ENCODE results near the gene SNTN.

Gene SNTN

GRCh38 chr3:63707731-63708130 is 55.3 kb downstream of the SNTN start:
- H3K4me1 ChIP-seq (ENCODE audit: control insufficient read depth in 2 of 2, insufficient read depth in 1 of 2, low read depth in 1 of 2, low read length in 2 of 2) = no peaks in the 10 kb centered on the region
- no peak overlapping the region for H3K4ac ChIP-seq (ENCODE audit: low read length)

DNA sequence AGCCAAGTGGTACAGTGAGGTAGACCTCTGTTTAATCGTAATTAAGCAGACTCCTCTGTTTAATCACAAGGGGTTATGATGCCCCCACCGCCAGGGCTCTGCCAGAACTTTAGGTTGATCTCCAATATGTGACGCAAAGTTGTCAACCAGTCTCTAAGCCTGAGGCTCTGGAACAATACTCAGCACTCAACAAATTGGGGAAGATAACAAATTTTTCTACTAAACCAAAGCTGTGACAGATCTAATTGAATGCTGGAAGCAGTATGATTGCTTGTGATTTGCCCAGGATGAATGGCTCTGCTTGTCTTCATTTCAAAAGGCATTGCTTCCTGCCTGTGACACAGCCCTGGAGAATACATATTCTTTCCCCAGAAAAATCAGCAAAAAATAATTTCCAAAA is 57.1 kb downstream of the SNTN start:
- Histone ChIP-seq H4K91ac (ENCODE audit: low read depth, low read length, poor library complexity) (no peak overlapping the region), H3K4me1 (ENCODE audit: control insufficient read depth in 2 of 2, insufficient read depth in 1 of 2, low read depth in 1 of 2, low read length in 2 of 2) (no peaks in the 10 kb centered on the region), H3K23ac (ENCODE audit: low read depth, low read length, poor library complexity) (no peak overlapping the region), H3K4me2 (ENCODE audit: insufficient read depth, low read length, poor library complexity, severe bottlenecking) (no peak overlapping the region), H3K9ac (ENCODE audit: low read depth, low read length, poor library complexity) (no peak overlapping the region), H3K4ac (ENCODE audit: low read length) (no peak overlapping the region), H2BK120ac (ENCODE audit: low read depth, low read length) (no peak overlapping the region), H4K8ac (ENCODE audit: low read depth, low read length) (no peak overlapping the region), H3K27me3 (ENCODE audit: control insufficient read depth in 3 of 3, insufficient read depth in 3 of 3, low read depth in 1 of 3, low read length in 3 of 3) (no peaks in the 10 kb centered on the region), H2AK5ac (ENCODE audit: low read depth, low read length) (no peak overlapping the region), H2BK5ac (ENCODE audit: low read length) (no peak overlapping the region), H3K27ac (replicated peaks; ENCODE audit: low read length) (no peak overlapping the region), H3K18ac (ENCODE audit: low read length) (no peak overlapping the region), H3K9me3 (replicated peaks in 1 of 2; ENCODE audit: control insufficient read depth in 2 of 2, insufficient read depth in 1 of 2, low read depth in 1 of 2, low read length in 2 of 2) (no peaks in the 10 kb centered on the region), H2BK15ac (ENCODE audit: low read length) (no peak overlapping the region), H3K4me3 (ENCODE audit: low read length in 2 of 2) (no peak overlapping the region), H3K79me1 (ENCODE audit: low read depth, low read length) (no peaks in the 10 kb centered on the region), H2AFZ (ENCODE audit: low read length) (no peak overlapping the region), H2BK12ac (ENCODE audit: low read length) (no peak overlapping the region), H3K36me3 (replicated peaks in 1 of 2; ENCODE audit: control insufficient read depth in 2 of 2, insufficient read depth in 2 of 2, low read length in 2 of 2) (no peaks in the 10 kb centered on the region), H3K14ac (ENCODE audit: low read length) (no peak overlapping the region)
- WGBS, 2 donors (ENCODE audit: extremely low coverage in 2 of 2, insufficient read length in 2 of 2, insufficient replicate concordance in 1 of 2) = no CpG with 5 or more reads among the region's 3 CpGs
- DNase-seq (ENCODE audit: low spot score) = no peak

More at GRCh38 chr3:63707731-63708130, 55.3 kb downstream of the SNTN start:
- Histone ChIP-seq H3K23ac (ENCODE audit: low read depth, low read length, poor library complexity) (no peak overlapping the region), H3K36me3 (replicated peaks in 1 of 2; ENCODE audit: control insufficient read depth in 2 of 2, insufficient read depth in 2 of 2, low read length in 2 of 2) (no peaks in the 10 kb centered on the region), H2BK15ac (ENCODE audit: low read length) (no peak overlapping the region), H4K8ac (ENCODE audit: low read depth, low read length) (no peak overlapping the region), H3K9me3 (replicated peaks in 1 of 2; ENCODE audit: control insufficient read depth in 2 of 2, insufficient read depth in 1 of 2, low read depth in 1 of 2, low read length in 2 of 2) (no peaks in the 10 kb centered on the region), H3K4me2 (ENCODE audit: insufficient read depth, low read length, poor library complexity, severe bottlenecking) (no peak overlapping the region), H2BK12ac (ENCODE audit: low read length) (no peak overlapping the region), H2AK5ac (ENCODE audit: low read depth, low read length) (no peak overlapping the region), H3K27ac (replicated peaks; ENCODE audit: low read length) (no peak overlapping the region), H3K27me3 (ENCODE audit: control insufficient read depth in 3 of 3, insufficient read depth in 3 of 3, low read depth in 1 of 3, low read length in 3 of 3) (no peaks in the 10 kb centered on the region), H3K79me1 (ENCODE audit: low read depth, low read length) (no peaks in the 10 kb centered on the region), H4K91ac (ENCODE audit: low read depth, low read length, poor library complexity) (no peak overlapping the region), H3K14ac (ENCODE audit: low read length) (no peak overlapping the region), H3K4me3 (ENCODE audit: low read length in 2 of 2) (no peak overlapping the region), H2AFZ (ENCODE audit: low read length) (no peak overlapping the region), H3K9ac (ENCODE audit: low read depth, low read length, poor library complexity) (no peak overlapping the region), H2BK120ac (ENCODE audit: low read depth, low read length) (no peak overlapping the region), H2BK5ac (ENCODE audit: low read length) (no peak overlapping the region), H3K18ac (ENCODE audit: low read length) (no peak overlapping the region)
- DNase-seq (ENCODE audit: low spot score) = no peak
- no CpG with 5 or more reads among the region's 1 CpG for WGBS, 2 donors (ENCODE audit: extremely low coverage in 2 of 2, insufficient read length in 2 of 2, insufficient replicate concordance in 1 of 2)
